ENCODE measurements around the gene ETS1. TPM values are rescaled to one million over a fixed set of nuclear protein-coding genes. Genes with fewer than 3 reads are reported as not detected.
A peak's percentile ranks its signal among the peaks of the same experiment; 100 is the strongest.

The ETS1 gene
- total RNA-seq, 4 donors from 2014 or later, result 23.6 to 56.7 (median 29.2) TPM

GRCh38 chr11:128572965-128573364 lies 14.4 kb downstream of the ETS1 start:
- Histone ChIP-seq H3K27me3 (no peaks in the 10 kb centered on the region), H3K4me3 (no peak overlapping the region), H3K36me3 (no peaks in the 10 kb centered on the region), H3K4me1 (peaks cover 3 to 19% (median 14%) of the 10 kb centered on the region in 4 donors), H3K9me3 (no peaks in the 10 kb centered on the region), H3K27ac (no peak overlapping the region)
- TF ChIP-seq EP300 (IDR thresholded peaks at IDR 0.05; ENCODE audit: low read depth) (no peak), POLR2A (IDR thresholded peaks at IDR 0.05) (no peak), POLR2AphosphoS5 (IDR thresholded peaks at IDR 0.05) (no peak), CTCF (IDR thresholded peaks at IDR 0.05) (no peak)
- intact Hi-C loops (cut with DNase I; ENCODE audit: low total_unique reads) (no loop called here), in situ Hi-C loops (cut with MboI; ENCODE audit: low pct_ligation_motif_present in 1 of 4, low pct_unique_long_range_greater_than_20kb in 1 of 4, low sequenced_read_pairs in 3 of 4) (no loop called here)
- DNase-seq, result no peak
- WGBS, 2 donors (ENCODE audit: low coverage in 1 of 2), result 91 to 100% methylated on average over 3 to 6 of the region's 6 CpGs

GRCh38 chr11:128570632-128571031 lies 16.7 kb downstream of the ETS1 start:
- H3K36me3 ChIP-seq, result no peaks in the 10 kb centered on the region
- in situ Hi-C loops (cut with MboI; ENCODE audit: low pct_ligation_motif_present in 1 of 4, low pct_unique_long_range_greater_than_20kb in 1 of 4, low sequenced_read_pairs in 3 of 4), result no loop called here
- H3K9me3 ChIP-seq, result no peaks in the 10 kb centered on the region
- intact Hi-C loops (cut with DNase I; ENCODE audit: low total_unique reads), result no loop called here
- no peaks in the 10 kb centered on the region for H3K27me3 ChIP-seq
- H3K4me1 ChIP-seq, result peaks cover 2 to 13% (median 6%) of the 10 kb centered on the region in 4 donors
- H3K4me3 ChIP-seq, result no peak overlapping the region
- DNase-seq, result no peak
- no peak overlapping the region for H3K27ac ChIP-seq
- WGBS, 2 donors (ENCODE audit: low coverage in 1 of 2), result 70 to 84% methylated on average over 7 of the region's 7 CpGs
- no peak for TF ChIP-seq CTCF (IDR thresholded peaks at IDR 0.05)

- WGBS, 2 donors (ENCODE audit: low coverage in 1 of 2), result 66% methylated on average over 2 of the region's 2 CpGs; no CpG with 5 or more reads in 1 of the 2 donors
- Histone ChIP-seq H3K27ac (no peak overlapping the region), H3K36me3 (no peaks in the 10 kb centered on the region), H3K4me1 (peaks cover 0 to 19% (median 14%) of the 10 kb centered on the region in 4 donors), H3K9me3 (no peaks in the 10 kb centered on the region), H3K27me3 (no peaks in the 10 kb centered on the region), H3K4me3 (no peak overlapping the region)
- in situ Hi-C loops (cut with MboI; ENCODE audit: low pct_ligation_motif_present in 1 of 4, low pct_unique_long_range_greater_than_20kb in 1 of 4, low sequenced_read_pairs in 3 of 4) (no loop called here), intact Hi-C loops (cut with DNase I; ENCODE audit: low total_unique reads) (no loop called here)
- no peak for TF ChIP-seq CTCF (IDR thresholded peaks at IDR 0.05)
- TF ChIP-seq POLR2A (IDR thresholded peaks at IDR 0.05), result no peak
- TF ChIP-seq EP300 (IDR thresholded peaks at IDR 0.05; ENCODE audit: low read depth), result no peak
- TF ChIP-seq POLR2AphosphoS5 (IDR thresholded peaks at IDR 0.05), result no peak
- DNase-seq, result no peak
Measured at GRCh38 chr11:128569291-128569690, 18.1 kb downstream of the ETS1 start.

GRCh38 chr11:128568166-128568778 lies 19.1 kb downstream of the ETS1 start:
- Histone ChIP-seq H3K36me3 (no peaks in the 10 kb centered on the region), H3K4me1 (peaks cover 0 to 29% (median 20%) of the 10 kb centered on the region in 4 donors), H3K9me3 (no peaks in the 10 kb centered on the region), H3K27me3 (no peaks in the 10 kb centered on the region), H3K4me3 (no peak overlapping the region), H3K27ac (peak overlapping the region in 1 of 4 donors; percentile 8)
- intact Hi-C loops (cut with DNase I; ENCODE audit: low total_unique reads), result no loop called here
- 79% methylated on average over 11 of the region's 11 CpGs; no CpG with 5 or more reads in 1 of the 2 donors for WGBS, 2 donors (ENCODE audit: low coverage in 1 of 2)
- in situ Hi-C loops (cut with MboI; ENCODE audit: low pct_ligation_motif_present in 1 of 4, low pct_unique_long_range_greater_than_20kb in 1 of 4, low sequenced_read_pairs in 3 of 4), result no loop called here
- TF ChIP-seq EP300 (IDR thresholded peaks at IDR 0.05; ENCODE audit: low read depth), result no peak
- no peak for TF ChIP-seq POLR2A (IDR thresholded peaks at IDR 0.05)
- TF ChIP-seq CTCF (IDR thresholded peaks at IDR 0.05), result no peak
- no peak for DNase-seq

Data from transverse colon (tissue), 4 donors.